NCI-H2029 treated with DMSO at 0.1 percent for 48 hours (cell line): ENCODE data around the gene NHSL2.
A peak's percentile ranks its signal among the peaks of the same experiment; 100 is the strongest.

Experiments
- DNase-seq: peaks from one replicate; lab custom pipeline; 2025; lab: John Stamatoyannopoulos, UW

NHSL2 gene

DNA sequence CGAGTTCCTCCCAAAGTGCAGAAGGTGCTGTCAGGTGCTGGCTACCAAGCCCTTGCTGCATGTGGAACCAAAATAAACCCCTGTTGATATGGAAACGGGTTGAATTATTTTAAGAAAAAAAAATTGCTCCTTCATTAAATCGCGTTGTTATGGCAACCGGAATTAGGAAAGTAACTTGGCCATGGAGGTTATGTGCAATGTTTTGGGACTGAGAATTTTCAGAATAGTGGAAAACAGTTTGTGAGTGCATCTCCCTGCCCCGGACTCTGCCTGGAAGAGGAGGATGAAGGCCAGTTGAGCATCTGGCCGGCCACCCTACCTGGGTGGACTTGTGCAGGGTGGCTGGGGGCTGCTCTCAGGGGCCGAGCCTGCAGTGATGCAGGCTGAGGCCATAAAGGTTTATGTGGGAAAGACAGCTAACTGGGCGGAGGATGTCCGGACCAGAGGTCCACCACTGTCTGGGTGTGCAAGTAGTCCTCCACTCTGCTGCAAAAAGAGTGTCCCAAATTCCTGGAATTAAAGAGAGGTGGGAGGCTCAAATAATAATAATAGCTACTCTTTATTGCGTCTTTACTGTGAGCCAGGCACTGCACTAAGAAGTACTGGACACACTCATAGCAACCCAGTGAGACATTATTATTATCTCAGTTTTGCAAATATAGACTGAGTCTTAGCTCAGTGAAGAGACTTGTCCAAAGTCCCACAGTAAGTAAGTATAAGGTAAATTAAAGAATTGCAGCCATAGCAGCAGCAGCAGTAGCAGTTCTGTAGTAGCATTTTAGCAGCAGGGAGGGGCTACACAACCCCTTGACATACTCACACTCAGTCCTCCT, 200.4 kb downstream of the NHSL2 start:
- no peak for DNase-seq

GRCh38 chrX:72113461-72113860, 202.8 kb downstream of the NHSL2 start:
- no peak for DNase-seq

DNA sequence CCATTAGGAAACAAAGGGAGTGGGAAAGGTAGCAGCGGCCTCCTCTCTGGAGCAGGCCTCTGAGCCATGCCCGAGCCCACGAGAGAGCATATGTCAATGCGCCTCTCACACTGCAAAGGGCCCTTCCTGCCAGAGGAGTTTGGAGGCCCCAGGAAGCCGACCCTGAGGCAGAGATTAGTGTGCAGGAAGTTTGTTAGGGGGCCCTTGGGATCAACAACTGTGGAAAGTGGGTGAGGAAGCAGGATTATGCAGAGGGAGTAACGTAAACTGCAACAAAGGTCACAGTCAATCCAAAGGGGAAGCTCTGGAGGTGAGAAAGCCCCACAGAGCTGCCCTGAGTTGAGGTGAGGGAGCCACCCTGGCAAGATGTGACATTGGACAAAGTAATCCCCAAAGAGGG, 203.7 kb downstream of the NHSL2 start:
- no peak for DNase-seq

GRCh38 chrX:72114807-72115206, 204.2 kb downstream of the NHSL2 start:
- DNase-seq, result no peak

DNA sequence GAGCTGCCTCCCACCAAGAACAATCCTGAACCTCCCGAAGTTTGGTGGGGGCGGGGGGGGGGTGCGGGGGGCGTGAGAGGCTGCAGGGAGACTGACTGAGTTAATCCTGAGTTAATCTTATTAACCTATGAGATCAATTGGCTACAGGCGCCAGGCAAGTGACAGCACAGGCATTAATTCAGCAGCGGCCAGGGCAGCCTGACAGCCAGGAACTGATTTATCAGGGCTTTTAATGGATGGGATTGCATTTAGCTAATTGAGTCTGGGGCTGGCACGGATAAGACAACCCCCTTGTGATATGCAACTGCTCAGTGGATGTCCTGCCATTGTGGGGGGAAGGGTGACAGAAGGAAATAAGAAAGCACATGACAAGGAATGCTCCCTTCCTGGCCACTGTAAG, 204.7 kb downstream of the NHSL2 start:
- no peak for DNase-seq

DNA sequence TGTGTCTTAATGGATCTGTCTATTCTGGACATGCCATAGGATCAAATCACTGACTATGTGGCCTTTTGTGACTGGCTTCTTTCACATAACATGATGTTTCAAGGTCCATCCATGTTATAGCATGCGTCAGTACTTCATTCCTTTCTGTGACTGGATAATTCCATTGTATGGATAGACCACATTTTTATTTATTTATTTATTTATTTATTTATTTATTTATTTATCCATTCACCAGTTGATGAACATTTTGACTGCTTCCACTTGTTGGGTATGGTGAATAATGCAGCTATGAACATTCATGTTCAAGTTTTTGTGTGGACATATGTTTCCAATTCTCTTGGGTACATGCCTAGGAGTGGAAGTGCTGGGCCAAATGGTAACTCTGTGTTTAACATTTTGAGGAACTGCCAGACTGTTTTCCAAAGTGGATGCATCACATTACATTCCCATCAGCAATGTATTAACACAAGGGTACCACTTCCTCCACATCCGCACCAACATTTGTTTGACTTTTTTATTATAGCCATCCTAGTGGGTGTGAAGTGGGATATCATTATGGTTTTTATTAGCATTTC, 207.1 kb downstream of the NHSL2 start:
- DNase-seq, result no peak

GRCh38 chrX:72120837-72121236, 210.2 kb downstream of the NHSL2 start:
- no peak for DNase-seq

- no peak for DNase-seq
Observed at GRCh38 chrX:72121383-72121782, 210.7 kb downstream of the NHSL2 start.

DNA sequence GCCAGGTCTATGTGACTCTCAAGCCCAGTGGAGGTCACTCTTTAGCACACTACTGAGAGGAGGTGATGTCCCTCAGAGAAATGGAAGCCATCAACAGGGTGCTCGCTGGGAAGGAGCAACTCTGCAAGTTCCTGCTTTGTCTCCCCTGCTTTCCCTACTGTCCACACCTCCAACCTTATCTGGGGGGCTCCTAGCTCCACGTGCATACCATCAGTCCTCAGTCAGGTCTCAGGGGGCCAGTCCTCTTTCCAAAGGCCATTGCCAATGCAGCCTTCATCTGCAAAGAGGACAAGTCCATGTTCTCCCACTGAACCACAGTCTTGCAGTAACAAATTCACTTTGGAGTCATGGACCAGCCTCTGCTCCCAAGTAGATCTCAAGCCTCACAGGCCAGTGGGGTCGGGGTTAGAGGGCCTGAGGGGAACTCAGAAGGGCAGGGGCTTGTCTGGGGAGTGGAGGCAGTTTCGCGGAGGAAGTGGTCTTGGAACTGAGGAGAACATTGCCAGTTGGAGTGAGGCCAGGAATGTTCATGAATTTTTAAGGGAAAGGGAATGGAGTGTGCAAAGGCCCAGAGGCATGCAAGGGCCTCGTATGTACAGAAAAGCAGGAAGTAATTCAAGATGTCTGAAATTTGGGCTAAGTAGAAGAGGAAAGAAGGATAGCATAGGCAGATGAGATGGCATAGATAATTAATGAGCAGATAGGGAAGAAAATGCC, 212.1 kb downstream of the NHSL2 start:
- DNase-seq, result no peak

DNA sequence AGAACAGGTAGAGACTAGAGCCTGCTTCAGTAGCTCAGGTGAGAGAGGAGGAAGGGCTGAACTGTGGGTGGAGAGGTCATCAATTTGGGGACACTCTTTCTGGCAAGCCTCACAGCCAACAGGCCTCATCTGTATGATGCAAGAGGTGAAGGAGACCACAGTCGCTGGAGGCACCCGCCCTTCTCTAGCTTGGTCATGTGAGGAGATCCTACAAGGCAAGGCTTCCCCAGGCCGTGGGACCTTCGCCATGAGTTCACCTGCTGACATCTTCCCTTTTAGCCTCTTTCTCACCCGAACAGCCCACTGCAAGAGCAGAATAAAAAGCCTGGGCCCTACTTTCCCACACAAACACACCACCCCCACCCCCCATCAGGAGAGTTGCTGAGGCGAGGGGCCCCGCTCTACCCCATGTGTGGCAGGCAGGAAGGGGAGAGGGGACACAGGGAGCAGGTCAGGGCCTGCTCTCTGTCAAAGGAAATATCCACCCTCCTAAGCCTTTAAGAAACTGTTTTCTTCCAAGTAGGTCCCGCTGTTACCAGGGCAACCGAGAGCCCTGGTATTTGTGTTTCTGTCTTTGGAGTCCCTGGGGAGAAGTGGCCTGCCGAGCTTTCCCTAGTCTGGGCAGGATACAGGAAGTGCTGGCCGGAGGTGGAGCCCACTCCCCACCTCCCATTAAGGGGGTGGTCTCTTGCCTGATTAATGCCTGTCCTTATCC, 213.0 kb downstream of the NHSL2 start:
- no peak for DNase-seq

- DNase-seq, result no peak
Observed at GRCh38 chrX:72124540-72125201, 214.0 kb downstream of the NHSL2 start.

GRCh38 chrX:72125331-72126047, 214.8 kb downstream of the NHSL2 start:
- DNase-seq, result peak; percentile 1

DNA sequence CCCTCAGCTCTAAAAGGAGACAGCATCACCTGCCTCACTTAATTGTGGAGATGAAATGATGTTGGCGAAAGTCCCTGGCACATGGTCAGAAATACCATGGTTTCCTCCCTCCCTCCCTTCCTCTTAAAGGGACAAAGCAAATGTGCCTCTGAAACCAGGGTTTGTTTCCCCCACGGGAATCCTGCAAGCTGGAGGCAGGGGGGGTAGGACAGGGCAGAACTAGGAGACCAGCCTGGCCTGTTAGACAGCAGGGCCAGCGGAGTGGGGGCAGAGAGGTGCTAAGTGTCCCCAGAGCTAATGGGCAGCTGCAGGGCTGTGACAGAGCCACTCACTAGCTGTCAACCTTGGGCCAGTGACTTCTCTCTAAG, 215.4 kb downstream of the NHSL2 start:
- DNase-seq, result no peak

DNA sequence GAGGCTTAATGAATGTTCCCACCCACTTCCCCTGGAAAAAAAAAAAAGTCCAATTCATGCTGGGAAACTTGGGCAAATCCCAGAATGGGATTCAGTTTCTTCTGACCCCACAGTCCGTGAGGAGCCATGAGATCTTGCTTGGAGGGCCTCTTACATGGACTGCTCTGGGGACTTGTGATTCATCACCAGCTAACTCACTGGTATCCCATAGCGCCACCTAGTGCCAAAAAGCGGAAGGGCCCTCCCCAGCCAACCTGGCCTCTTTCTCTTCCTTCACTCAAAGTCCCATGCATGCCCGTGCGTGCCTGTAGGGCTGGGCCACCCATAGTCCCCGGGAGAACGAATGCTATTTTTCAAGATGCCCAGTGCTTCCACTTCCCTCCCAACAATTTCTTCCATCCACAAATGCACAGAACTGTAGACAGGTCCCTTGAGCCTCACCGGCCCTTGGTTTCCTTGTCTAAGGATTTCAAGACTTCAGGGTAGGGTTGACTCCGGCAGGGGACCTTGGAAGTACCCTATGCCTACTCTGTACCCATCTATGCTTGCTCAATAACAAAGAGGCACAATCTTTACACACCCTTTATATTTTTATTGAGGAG, 216.0 kb downstream of the NHSL2 start:
- DNase-seq, result peak; percentile 10

GRCh38 chrX:72127332-72127731, 216.7 kb downstream of the NHSL2 start:
- no peak for DNase-seq

- DNase-seq, result no peak
Observed at GRCh38 chrX:72128183-72128834, 217.7 kb downstream of the NHSL2 start.

- no peak for DNase-seq
Observed at GRCh38 chrX:72128881-72129280, 218.2 kb downstream of the NHSL2 start.

- DNase-seq, result no peak
Observed at GRCh38 chrX:72129661-72130060, 219.0 kb downstream of the NHSL2 start.

- DNase-seq, result no peak
Observed at GRCh38 chrX:72130156-72130761, 219.6 kb downstream of the NHSL2 start.

GRCh38 chrX:72130762-72131250, 220.2 kb downstream of the NHSL2 start:
- DNase-seq, result no peak
